Thyroid gland (tissue), 4 donors: ENCODE results near the gene HOXD3. TPM values are rescaled to one million over a fixed set of nuclear protein-coding genes. Genes with fewer than 3 reads are reported as not detected.

Source experiments
- DNase-seq, 2 donors: peaks; one replicate each; pipeline ENCODE4 v3.0.0-alpha.2; 2019
- H3K27ac ChIP-seq, 3 donors: fragments of 200-600 bp; sonication (generic); 1 replicate in 2 of 3; 2 replicates in 1 of 3; pipeline ENCODE4 v1.5.1; 2016 to 2019; ENCODE audit warnings: mild to moderate bottlenecking in 1 of 3, moderate library complexity in 1 of 3
- H3K27me3 ChIP-seq: fragments of 200-600 bp; sonication (generic); one replicate; pipeline ENCODE4 v1.5.1; 2019
- H3K36me3 ChIP-seq, 2 donors: fragments of 200-600 bp; sonication (generic); one replicate each; pipeline ENCODE4 v1.5.1; 2016 to 2019
- H3K4me1 ChIP-seq, 2 donors: fragments of 200-600 bp; sonication (generic); one replicate each; pipeline ENCODE4 v1.5.1; 2017 to 2019
- H3K4me3 ChIP-seq, 3 donors: fragments of 200-600 bp; sonication (generic); replicated peaks in 1 of 3; 1 replicate in 2 of 3; 2 replicates in 1 of 3; pipeline ENCODE4 v1.5.1; 2016; ENCODE audit warnings: mild to moderate bottlenecking in 1 of 3
- H3K9me3 ChIP-seq: fragments of 200-600 bp; sonication (generic); one replicate; pipeline ENCODE4 v1.5.1; 2017
- CTCF ChIP-seq, 6 experiments: fragments of 200-600 bp in 3 of 6; fragments of 450-650 bp in 3 of 6; sonication (generic) in 3 of 6; IDR thresholded peaks; one replicate each; pipeline ENCODE4 v1.5.1; 2016 to 2019; ENCODE audit warnings: antibody characterized with exemption in 6 of 6, mild to moderate bottlenecking in 2 of 6, inconsistent platforms in 1 of 6, moderate library complexity in 1 of 6
- POLR2A ChIP-seq, 2 donors: fragments of 450-650 bp; IDR thresholded peaks; one replicate each; pipeline ENCODE4 v1.6.1; 2017; ENCODE audit warnings: antibody characterized with exemption in 2 of 2, mild to moderate bottlenecking in 2 of 2, moderate library complexity in 1 of 2
- WGBS, 2 donors: methylation state at CpG; one replicate each; pipeline ENCODE4 v1.1.5; 2017; 5-methylcytosine and 5-hydroxymethylcytosine counted together
- intact Hi-C: fragments of 100-400 bp; cut with DNase I; formaldehyde crosslinking; loops from one replicate; pipeline ENCODE4 v1.15.1; 2023
- total RNA-seq, 4 donors: library from RNA; depleted of rRNA; stranded (reverse); fragments of >200 nt; gene quantifications; one replicate each; pipeline ENCODE4 v1.2.3, GENCODE V29; 2016

Gene HOXD3
- total RNA-seq, 4 donors from 2014 or later = 0.75 to 5.0 (median 3.1) TPM

- TF ChIP-seq CTCF (IDR thresholded peaks at IDR 0.05) (no peak), POLR2A (IDR thresholded peaks at IDR 0.05) (no peak)
- intact Hi-C loops = loop anchor here (10.0 kb wide), 1 partner anchor 1023 kb away; no protein-coding TSS in a partner anchor
- DNase-seq = no peak
- H3K4me3 ChIP-seq = peak overlapping the region in 1 of 3 donors; percentile 28
- 5 to 6% methylated on average over 12 to 20 of the region's 47 CpGs for WGBS, 2 donors
- peaks cover 0 to 15% of the 10 kb centered on the region in 2 donors for H3K4me1 ChIP-seq
- H3K36me3 ChIP-seq = no peaks in the 10 kb centered on the region
- H3K27me3 ChIP-seq = peaks cover 75% of the 10 kb centered on the region
- no peaks in the 10 kb centered on the region for H3K9me3 ChIP-seq
- peak overlapping the region in 1 of 3 donors; percentile 51 for H3K27ac ChIP-seq
These were observed 34.9 kb upstream of the HOXD3 start for GRCh38 chr2:176122052-176122682.

- TF ChIP-seq POLR2A (IDR thresholded peaks at IDR 0.05) (peak in 1 of 2 donors; percentile 20), CTCF (IDR thresholded peaks at IDR 0.05) (no peak)
- intact Hi-C loops = loop anchor here (10.0 kb wide), 1 partner anchor 1022 kb away; no protein-coding TSS in a partner anchor
- DNase-seq = peak; percentile 33 to 37
- Histone ChIP-seq H3K4me1 (peaks cover 0 to 15% of the 10 kb centered on the region in 2 donors), H3K9me3 (no peaks in the 10 kb centered on the region), H3K4me3 (peak within 1 kb of the TSS in 1 of 3 donors; percentile 28), H3K36me3 (no peaks in the 10 kb centered on the region), H3K27me3 (peaks cover 75% of the 10 kb centered on the region), H3K27ac (peak within 1 kb of the TSS in 2 of 3 donors; percentile 5 to 51)
- WGBS, 2 donors = 6 to 12% methylated on average over 13 to 30 of the region's 84 CpGs
These were observed 34.3 kb upstream of the HOXD3 start, which contains the start of gene HOXD9 for GRCh38 chr2:176122683-176123410. Gene HOXD9 (plus strand): TSS chr2:176122719. CDS start chr2:176122769, 50 bp downstream.

GRCh38 chr2:176123411-176124109 is 33.5 kb upstream of the HOXD3 start:
- intact Hi-C loops = loop anchor here (10.0 kb wide), 1 partner anchor 1021 kb away; no protein-coding TSS in a partner anchor
- no peak for DNase-seq
- H3K27me3 ChIP-seq = peaks cover 75% of the 10 kb centered on the region

More at GRCh38 chr2:176123411-176124109, 33.5 kb upstream of the HOXD3 start:
- 10 to 12% methylated on average over 24 to 25 of the region's 40 CpGs for WGBS, 2 donors
- Histone ChIP-seq H3K9me3 (no peaks in the 10 kb centered on the region), H3K27ac (peak overlapping the region in 1 of 3 donors; percentile 51), H3K4me3 (peak overlapping the region in 1 of 3 donors; percentile 28), H3K4me1 (peaks cover 0 to 15% of the 10 kb centered on the region in 2 donors), H3K36me3 (no peaks in the 10 kb centered on the region)
- TF ChIP-seq CTCF (IDR thresholded peaks at IDR 0.05) (no peak), POLR2A (IDR thresholded peaks at IDR 0.05) (no peak)
